GM12878 (cell line): ENCODE data around the gene ARL10. TPM values are rescaled to one million over a fixed set of nuclear protein-coding genes. Genes with fewer than 3 reads are reported as not detected.

Experiments
- ATAC-seq: fragments of 200-7000 bp; cut with Tn5 transposase; 3 replicates; pipeline ENCODE4 v1.9.1; 2020; ENCODE audit warnings: mild to moderate bottlenecking, moderate library complexity
- BruUV-seq: library from RNA; stranded (reverse); fragments of 400-500 nt; replicated peaks from 2 replicates; lab custom pipeline; 2021; lab: Mats Ljungman, UMichigan
- CTCF ChIA-PET: fragments of 300-600 bp; sonication (Branson Sonifier 250); formaldehyde crosslinking; extraction: SDS; loops from one replicate; lab custom pipeline; 2021; ENCODE audit warnings: inconsistent platforms; lab: Yijun Ruan, JAX
- POLR2A ChIA-PET: fragments of 350-600 bp; formaldehyde crosslinking; extraction: SDS; loops from one replicate; lab custom pipeline; 2021; ENCODE audit warnings: inconsistent platforms; lab: Charles Lee
- RAD21 ChIA-PET: fragments of 300-600 bp; sonication (Branson Sonifier 250); formaldehyde crosslinking; loops from one replicate; lab custom pipeline; 2023; ENCODE audit warnings: antibody characterized with exemption; ENCODE audit not compliant: unreplicated experiment; lab: Charles Lee
- SMC1A ChIA-PET: fragments of 300-600 bp; sonication (Branson Sonifier 250); formaldehyde crosslinking; loops from one replicate; lab custom pipeline; 2023; ENCODE audit not compliant: unreplicated experiment, uncharacterized antibody; lab: Charles Lee
- DNase-seq: peaks from one replicate; pipeline ENCODE4 v3.0.0-alpha.2; 2011; ENCODE audit warnings: low read depth, low spot score
- FAIRE-seq: peaks from 3 replicates; lab custom pipeline; 2011; peaks lifted over from hg19 to GRCh38; lab: Jason Lieb, UNC
- H2AFZ ChIP-seq: 2 replicates; pipeline ENCODE4 v1.6.0; 2011; ENCODE audit warnings: low read depth, low read length, control low read depth; ENCODE audit not compliant: control insufficient read depth
- H3K27ac ChIP-seq: 2 replicates; pipeline ENCODE4 v1.5.1; 2011; ENCODE audit warnings: control low read depth; ENCODE audit not compliant: control insufficient read depth, insufficient read depth
- H3K27me3 ChIP-seq, 2 experiments: replicated peaks in 1 of 2; 2 replicates each; pipeline versions ENCODE4 v1.6.0 to v1.6.1; 2011; ENCODE audit warnings: low read length in 1 of 2; ENCODE audit not compliant: control insufficient read depth in 2 of 2, insufficient read depth in 2 of 2
- H3K36me3 ChIP-seq, 2 experiments: 2 replicates each; pipeline ENCODE4 v1.5.1; 2011; ENCODE audit warnings: low read length in 1 of 2; ENCODE audit not compliant: control insufficient read depth in 2 of 2, insufficient read depth in 2 of 2
- H3K4me1 ChIP-seq: 2 replicates; pipeline ENCODE4 v1.6.1; 2011; ENCODE audit warnings: mild to moderate bottlenecking, low read length, moderate library complexity, mixed read lengths; ENCODE audit not compliant: control insufficient read depth, insufficient read depth
- H3K4me2 ChIP-seq: 2 replicates; pipeline ENCODE4 v1.6.0; 2011; ENCODE audit warnings: control low read depth; ENCODE audit not compliant: control insufficient read depth, insufficient read depth
- H3K4me3 ChIP-seq: fragments of 200-600 bp; sonication (generic); 2 replicates; pipeline ENCODE4 v1.5.1; 2016
- H3K79me2 ChIP-seq: 2 replicates; pipeline ENCODE4 v1.6.0; 2011; ENCODE audit warnings: low read length; ENCODE audit not compliant: control insufficient read depth, insufficient read depth
- H3K9ac ChIP-seq: 2 replicates; pipeline ENCODE4 v1.8.0; 2011; ENCODE audit warnings: low read length, control low read depth, mixed read lengths; ENCODE audit not compliant: control insufficient read depth, insufficient read depth
- H3K9me3 ChIP-seq: replicated peaks from 3 replicates; pipeline ENCODE4 v1.5.1; 2011; ENCODE audit warnings: mild to moderate bottlenecking, low read length; ENCODE audit not compliant: control insufficient read depth, insufficient read depth
- H4K20me1 ChIP-seq: 2 replicates; pipeline ENCODE4 v1.6.0; 2011; ENCODE audit not compliant: control insufficient read depth, insufficient read depth
- BACH1 ChIP-seq: fragments of 450-650 bp; IDR thresholded peaks from 2 replicates; pipeline ENCODE4 v1.6.1; 2017; ENCODE audit warnings: mild to moderate bottlenecking, borderline replicate concordance
- BRCA1 ChIP-seq: IDR thresholded peaks from 2 replicates; pipeline ENCODE4 v1.6.1; 2011; ENCODE audit warnings: low read depth, low read length, improper control_type of control experiment
- CREB1 ChIP-seq: IDR thresholded peaks from 2 replicates; pipeline ENCODE4 v1.6.1; 2012; ENCODE audit warnings: low read depth, mild to moderate bottlenecking, inconsistent platforms
- EGR1 ChIP-seq, 2 experiments: IDR thresholded peaks; 1 replicate in 1 of 2; 2 replicates in 1 of 2; pipeline ENCODE4 v1.6.1; 2011 to 2012; ENCODE audit warnings: low read depth in 2 of 2, low read length in 2 of 2, borderline replicate concordance in 1 of 2, mild to moderate bottlenecking in 1 of 2, moderate library complexity in 1 of 2
- KLF5 ChIP-seq: fragments of 450-650 bp; IDR thresholded peaks from 2 replicates; pipeline ENCODE4 v1.6.1; 2014; ENCODE audit warnings: mild to moderate bottlenecking; ENCODE audit not compliant: partially characterized antibody
- NR2F1 ChIP-seq: fragments of 450-650 bp; conservative IDR thresholded peaks from 2 replicates; pipeline ENCODE4 v1.6.1; 2017; ENCODE audit warnings: mild to moderate bottlenecking
- POU2F2 ChIP-seq: IDR thresholded peaks from 3 replicates; pipeline ENCODE4 v1.6.1; 2011; ENCODE audit warnings: low read depth, mild to moderate bottlenecking, low read length, borderline replicate concordance
- RELB ChIP-seq: fragments of 450-650 bp; IDR thresholded peaks from 2 replicates; pipeline ENCODE4 v1.6.1; 2017; ENCODE audit warnings: low read depth, mild to moderate bottlenecking, moderate library complexity
- SIN3A ChIP-seq: IDR thresholded peaks from 2 replicates; pipeline ENCODE4 v1.6.1; 2012; ENCODE audit warnings: low read depth, low read length, improper control_type of control experiment
- STAT1 ChIP-seq: fragments of 450-650 bp; conservative IDR thresholded peaks from 2 replicates; pipeline ENCODE4 v1.6.1; 2014; ENCODE audit warnings: antibody characterized with exemption, mild to moderate bottlenecking
- TBL1XR1 ChIP-seq: IDR thresholded peaks from 2 replicates; pipeline ENCODE4 v1.6.1; 2012; ENCODE audit warnings: low read depth, low read length, improper control_type of control experiment
- TCF7 ChIP-seq: IDR thresholded peaks from 2 replicates; pipeline ENCODE4 v1.6.1; 2014; ENCODE audit warnings: antibody characterized with exemption, borderline replicate concordance
- ZZZ3 ChIP-seq: IDR thresholded peaks from 2 replicates; pipeline ENCODE4 v1.6.1; 2011; ENCODE audit warnings: low read depth; ENCODE audit not compliant: control insufficient read depth, insufficient read length
- WGBS: methylation state at CpG from one replicate; pipeline ENCODE4 v1.1.6; 2016; ENCODE audit warnings: low lambda C conversion rate; ENCODE audit not compliant: insufficient replicate concordance, insufficient coverage; ENCODE audit errors: missing lambda C conversion rate; 5-methylcytosine and 5-hydroxymethylcytosine counted together
- in situ Hi-C: fragments of 300-500 bp; cut with MboI; formaldehyde crosslinking; loops from 9 replicates; pipeline ENCODE4 v1.14.3; 2018; ENCODE audit warnings: mixed read lengths
- intact Hi-C: fragments of 100-400 bp; cut with micrococcal nuclease; formaldehyde crosslinking; loops from one replicate; pipeline ENCODE4 v1.14.2; 2022; ENCODE audit not compliant: unreplicated experiment
- polyA plus RNA-seq, 11 experiments: library from polyadenylated mRNA; depleted of rRNA in 4 of 11; unstranded in 6 of 11; stranded (reverse) in 5 of 11; fragments of >200 nt; fragmentation: Nextera tagmentation in 4 of 11; fragmentation: Illumina TruSeq in 1 of 11; extraction: Ambion mirVana in 4 of 11; extraction: Trizol in 1 of 11; gene quantifications; 1 replicate in 1 of 11; 2 replicates in 10 of 11; pipeline versions ENCODE4 v1.2.1 to v1.2.3, GENCODE V29; 2011 to 2016; ENCODE audit warnings: inconsistent platforms in 2 of 11, missing spikeins in 2 of 11, low read depth in 1 of 11
- total RNA-seq, 4 experiments: library from RNA; depleted of rRNA in 3 of 4; stranded (reverse); fragments of >200 nt in 3 of 4; fragmentation: Illumina TruSeq in 1 of 4; extraction: Trizol in 1 of 4; gene quantifications; 2 replicates each; pipeline versions ENCODE4 v1.2.1 to v1.2.3, GENCODE V29; 2013 to 2021
- TF ChIP-seq, protein P1 (sequence below): fragments of 450-650 bp; IDR thresholded peaks from 2 replicates; pipeline ENCODE4 v1.6.1; 2017; ENCODE audit warnings: borderline replicate concordance
- TF ChIP-seq, protein P2 (sequence below): fragments of 450-650 bp; IDR thresholded peaks from 2 replicates; pipeline ENCODE4 v1.6.1; 2017; ENCODE audit warnings: mild to moderate bottlenecking
- TF ChIP-seq, protein P3 (sequence below): IDR thresholded peaks from 2 replicates; pipeline ENCODE4 v1.6.1; 2011; ENCODE audit warnings: low read depth, low read length, improper control_type of control experiment, borderline replicate concordance

The ARL10 gene
- total and polyA plus RNA-seq, 10 of the 15 experiments (the other 5 are each of a cell fraction or from before 2014, with no cell fraction given): 0.44 to 6.4 (median 2.4) TPM

- Histone ChIP-seq H3K4me1 (peaks cover 4% of the 10 kb centered on the region), H3K27ac (no peak overlapping the region), H3K79me2 (peaks cover 20% of the 10 kb centered on the region), H3K9ac (no peak overlapping the region), H3K4me2 (no peak overlapping the region), H3K27me3 (no peaks in the 10 kb centered on the region), H3K4me3 (no peak overlapping the region), H3K9me3 (no peaks in the 10 kb centered on the region; the same call in 2 of the 3 replicates), H2AFZ (no peak overlapping the region), H4K20me1 (peaks cover 3% of the 10 kb centered on the region; the same call in 1 of the 2 replicates), H3K36me3 (peaks cover 21 to 25% of the 10 kb centered on the region in 2 experiments)
- no peak for ATAC-seq
- 94% methylated on average over 3 of the region's 3 CpGs for WGBS
- RAD21 ChIA-PET: no interaction called here
- intact Hi-C loops: loop anchor here (10.0 kb wide), 1 partner anchor 153 kb away; the partner anchor contains the start of gene RNF44
- in situ Hi-C loops: no loop called here
- BruUV-seq: no TSS peak
- CTCF ChIA-PET: no interaction called here
- DNase-seq: no peak
- POLR2A ChIA-PET: no interaction called here
- SMC1A ChIA-PET: interaction anchor here (1.0 kb wide), 1 partner anchor 54 kb away, joined by 3 read pairs; no protein-coding TSS in a partner anchor
- no peak for FAIRE-seq
- TF ChIP-seq SIN3A (no peak), POU2F2 (no peak), KLF5 (no peak), CREB1 (no peak), BACH1 (no peak), BRCA1 (no peak), RELB (no peak), STAT1 (no peak), NR2F1 (no peak), TCF7 (no peak), EGR1 (IDR thresholded peaks at IDR 0.05; ENCODE audit: borderline replicate concordance in 1 of 2, low read depth in 2 of 2, low read length in 2 of 2) (no peak), TBL1XR1 (no peak), ZZZ3 (no peak)
- TF ChIP-seq, protein P1, sequence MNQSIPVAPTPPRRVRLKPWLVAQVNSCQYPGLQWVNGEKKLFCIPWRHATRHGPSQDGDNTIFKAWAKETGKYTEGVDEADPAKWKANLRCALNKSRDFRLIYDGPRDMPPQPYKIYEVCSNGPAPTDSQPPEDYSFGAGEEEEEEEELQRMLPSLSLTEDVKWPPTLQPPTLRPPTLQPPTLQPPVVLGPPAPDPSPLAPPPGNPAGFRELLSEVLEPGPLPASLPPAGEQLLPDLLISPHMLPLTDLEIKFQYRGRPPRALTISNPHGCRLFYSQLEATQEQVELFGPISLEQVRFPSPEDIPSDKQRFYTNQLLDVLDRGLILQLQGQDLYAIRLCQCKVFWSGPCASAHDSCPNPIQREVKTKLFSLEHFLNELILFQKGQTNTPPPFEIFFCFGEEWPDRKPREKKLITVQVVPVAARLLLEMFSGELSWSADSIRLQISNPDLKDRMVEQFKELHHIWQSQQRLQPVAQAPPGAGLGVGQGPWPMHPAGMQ: no peak
- TF ChIP-seq, protein P2, sequence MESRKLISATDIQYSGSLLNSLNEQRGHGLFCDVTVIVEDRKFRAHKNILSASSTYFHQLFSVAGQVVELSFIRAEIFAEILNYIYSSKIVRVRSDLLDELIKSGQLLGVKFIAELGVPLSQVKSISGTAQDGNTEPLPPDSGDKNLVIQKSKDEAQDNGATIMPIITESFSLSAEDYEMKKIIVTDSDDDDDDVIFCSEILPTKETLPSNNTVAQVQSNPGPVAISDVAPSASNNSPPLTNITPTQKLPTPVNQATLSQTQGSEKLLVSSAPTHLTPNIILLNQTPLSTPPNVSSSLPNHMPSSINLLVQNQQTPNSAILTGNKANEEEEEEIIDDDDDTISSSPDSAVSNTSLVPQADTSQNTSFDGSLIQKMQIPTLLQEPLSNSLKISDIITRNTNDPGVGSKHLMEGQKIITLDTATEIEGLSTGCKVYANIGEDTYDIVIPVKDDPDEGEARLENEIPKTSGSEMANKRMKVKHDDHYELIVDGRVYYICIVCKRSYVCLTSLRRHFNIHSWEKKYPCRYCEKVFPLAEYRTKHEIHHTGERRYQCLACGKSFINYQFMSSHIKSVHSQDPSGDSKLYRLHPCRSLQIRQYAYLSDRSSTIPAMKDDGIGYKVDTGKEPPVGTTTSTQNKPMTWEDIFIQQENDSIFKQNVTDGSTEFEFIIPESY: no peak
- TF ChIP-seq, protein P3, sequence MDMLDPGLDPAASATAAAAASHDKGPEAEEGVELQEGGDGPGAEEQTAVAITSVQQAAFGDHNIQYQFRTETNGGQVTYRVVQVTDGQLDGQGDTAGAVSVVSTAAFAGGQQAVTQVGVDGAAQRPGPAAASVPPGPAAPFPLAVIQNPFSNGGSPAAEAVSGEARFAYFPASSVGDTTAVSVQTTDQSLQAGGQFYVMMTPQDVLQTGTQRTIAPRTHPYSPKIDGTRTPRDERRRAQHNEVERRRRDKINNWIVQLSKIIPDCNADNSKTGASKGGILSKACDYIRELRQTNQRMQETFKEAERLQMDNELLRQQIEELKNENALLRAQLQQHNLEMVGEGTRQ: no peak
These were observed 16.7 kb downstream of the ARL10 start for GRCh38 chr5:176381979-176382378.
